Suprapubic skin (tissue), 3 donors: ENCODE measurements around the gene C1QTNF7.

Experiments used
- CTCF ChIP-seq, 2 donors: fragments of 200-600 bp in 1 of 2; fragments of 450-650 bp in 1 of 2; sonication (generic) in 1 of 2; IDR thresholded peaks; one replicate each; pipeline ENCODE4 v1.5.1; 2016 to 2019; ENCODE audit warnings: antibody characterized with exemption in 2 of 2, mild to moderate bottlenecking in 1 of 2, moderate library complexity in 1 of 2
- EP300 ChIP-seq: sonication (generic); formaldehyde crosslinking; IDR thresholded peaks from one replicate; pipeline ENCODE4 v1.6.1; 2017; ENCODE audit warnings: antibody characterized with exemption

GRCh38 chr4:15489551-15489950 is 61.7 kb downstream of the C1QTNF7 start:
- TF ChIP-seq EP300, result no peak
- no peak for TF ChIP-seq CTCF (IDR thresholded peaks at IDR 0.05)
